Keratinocyte (primary cell): ENCODE measurements around the gene CADM3.

Experiments used
- EZH2 ChIP-seq: IDR thresholded peaks from one replicate; pipeline ENCODE4 v1.6.1; 2012; ENCODE audit warnings: inconsistent platforms, mild to moderate bottlenecking, low read length, moderate library complexity
- TF ChIP-seq, protein P1 (sequence below), 3 experiments: IDR thresholded peaks in 1 of 3; conservative IDR thresholded peaks in 1 of 3; optimal IDR thresholded peaks in 1 of 3; 2 replicates in 2 of 3; 3 replicates in 1 of 3; pipeline versions ENCODE3 to v1.5.1; 2011; ENCODE audit warnings: low read length in 3 of 3, mild to moderate bottlenecking in 3 of 3, moderate library complexity in 2 of 3, control low read depth in 1 of 3, inconsistent platforms in 1 of 3; ENCODE audit not compliant: insufficient read depth in 2 of 3; ENCODE audit errors: extremely low read depth in 1 of 3

- no peak for TF ChIP-seq EZH2
- TF ChIP-seq, protein P1, sequence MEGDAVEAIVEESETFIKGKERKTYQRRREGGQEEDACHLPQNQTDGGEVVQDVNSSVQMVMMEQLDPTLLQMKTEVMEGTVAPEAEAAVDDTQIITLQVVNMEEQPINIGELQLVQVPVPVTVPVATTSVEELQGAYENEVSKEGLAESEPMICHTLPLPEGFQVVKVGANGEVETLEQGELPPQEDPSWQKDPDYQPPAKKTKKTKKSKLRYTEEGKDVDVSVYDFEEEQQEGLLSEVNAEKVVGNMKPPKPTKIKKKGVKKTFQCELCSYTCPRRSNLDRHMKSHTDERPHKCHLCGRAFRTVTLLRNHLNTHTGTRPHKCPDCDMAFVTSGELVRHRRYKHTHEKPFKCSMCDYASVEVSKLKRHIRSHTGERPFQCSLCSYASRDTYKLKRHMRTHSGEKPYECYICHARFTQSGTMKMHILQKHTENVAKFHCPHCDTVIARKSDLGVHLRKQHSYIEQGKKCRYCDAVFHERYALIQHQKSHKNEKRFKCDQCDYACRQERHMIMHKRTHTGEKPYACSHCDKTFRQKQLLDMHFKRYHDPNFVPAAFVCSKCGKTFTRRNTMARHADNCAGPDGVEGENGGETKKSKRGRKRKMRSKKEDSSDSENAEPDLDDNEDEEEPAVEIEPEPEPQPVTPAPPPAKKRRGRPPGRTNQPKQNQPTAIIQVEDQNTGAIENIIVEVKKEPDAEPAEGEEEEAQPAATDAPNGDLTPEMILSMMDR (optimal IDR thresholded peaks at IDR 0.05 in 1 of 3, IDR thresholded peaks at IDR 0.05 in 1 of 3, conservative IDR thresholded peaks at IDR 0.05 in 1 of 3; ENCODE audit: extremely low read depth in 1 of 3, insufficient read depth in 2 of 3, low read length in 3 of 3): no peak
Measured at GRCh38 chr1:159142726-159143510, 28.5 kb upstream of the CADM3 start.
